ENCODE data around the gene DOLPP1.
"Not testable (repeated sequence)": the region's sequence is repeated elsewhere in the genome, so short reads cannot be mapped to it uniquely, and the experiment has no call there.

Gene DOLPP1

DNA sequence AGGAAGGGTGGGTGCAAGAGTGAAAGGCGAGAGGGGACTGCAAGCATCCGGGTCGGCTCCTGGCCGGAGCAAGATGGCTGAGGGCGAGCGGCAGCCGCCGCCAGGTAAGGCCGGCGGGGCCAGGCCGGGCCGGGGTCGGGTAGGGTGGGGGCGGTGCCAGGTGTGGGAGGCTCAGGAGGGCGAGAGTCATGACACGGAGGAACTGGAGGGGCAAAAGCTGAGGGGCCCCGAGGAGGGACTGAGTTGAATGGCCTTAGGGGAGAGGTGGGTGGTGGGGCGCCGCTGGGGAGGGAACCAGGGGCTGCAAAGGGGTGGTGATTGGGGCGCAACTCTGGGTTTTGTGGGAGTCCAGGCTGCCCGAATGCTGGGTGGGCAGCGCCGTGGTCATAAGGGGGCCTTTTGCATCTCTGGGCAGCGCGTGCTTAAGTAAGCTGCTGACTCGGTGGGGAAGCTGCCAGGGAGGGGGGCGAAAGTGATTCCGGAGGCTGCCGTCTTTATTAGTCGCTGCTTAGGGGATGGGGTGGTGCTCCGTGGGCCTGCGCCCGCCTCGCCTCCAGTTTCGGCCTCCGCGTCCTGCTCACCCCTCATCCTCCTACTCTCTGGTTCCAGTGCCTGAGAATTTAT lies 30.7 kb downstream of the DOLPP1 start:
- DNase-seq (ENCODE audit: low spot score), result peak; percentile 28

DNA sequence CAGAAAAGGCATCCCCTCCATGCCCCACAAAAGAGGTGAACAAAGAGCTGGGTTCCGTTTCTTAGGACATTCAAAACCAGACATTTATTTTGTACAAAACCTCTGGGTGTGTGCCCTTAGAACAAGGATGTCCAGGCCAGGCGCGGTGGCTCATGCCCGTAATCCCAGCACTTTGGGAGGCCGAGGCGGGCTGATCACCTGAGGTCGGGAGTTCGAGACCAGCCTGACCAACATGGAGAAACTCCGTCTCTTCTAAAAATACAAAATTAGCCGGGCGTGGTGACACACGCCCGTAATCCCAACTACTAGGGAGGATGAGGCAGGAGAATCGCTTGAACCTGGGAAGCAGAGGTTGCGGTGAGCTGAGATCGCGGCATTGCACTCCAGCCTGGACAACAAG lies 31.6 kb downstream of the DOLPP1 start:
- not testable (repeated sequence) for DNase-seq (ENCODE audit: low spot score)

DNA sequence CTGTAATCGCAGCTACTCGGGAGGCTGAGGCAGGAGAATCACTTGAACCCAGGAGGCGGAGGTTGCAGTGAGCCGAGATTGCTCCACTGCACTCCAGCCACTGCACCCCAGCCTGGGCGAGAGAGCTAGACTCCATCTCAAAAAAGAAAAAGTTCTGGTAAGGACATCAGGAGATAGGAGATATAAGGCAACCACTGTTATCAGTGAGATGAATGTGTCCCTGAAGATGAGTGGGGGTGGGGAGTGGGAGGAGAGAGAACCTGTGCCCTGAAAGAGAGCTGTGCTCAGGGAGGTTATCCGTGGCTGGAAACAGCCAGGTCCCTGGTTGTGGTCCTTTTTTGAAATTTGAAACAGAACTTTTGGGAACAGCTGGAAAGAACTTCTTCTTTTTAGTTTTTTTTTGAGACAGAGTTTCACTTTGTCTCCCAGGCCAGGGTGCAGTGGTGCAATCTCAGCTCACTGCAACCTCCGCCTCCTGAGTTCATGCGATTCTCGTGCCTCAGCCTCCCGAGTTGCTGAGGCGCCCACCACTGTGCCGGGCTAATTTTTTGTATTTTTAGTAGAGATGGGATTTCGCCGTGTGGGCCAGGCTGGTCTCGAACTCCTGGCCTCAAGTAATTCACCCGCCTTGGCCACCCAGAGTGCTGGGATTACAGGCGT lies 32.9 kb downstream of the DOLPP1 start:
- DNase-seq (ENCODE audit: low spot score), result peak; percentile 40

DNA sequence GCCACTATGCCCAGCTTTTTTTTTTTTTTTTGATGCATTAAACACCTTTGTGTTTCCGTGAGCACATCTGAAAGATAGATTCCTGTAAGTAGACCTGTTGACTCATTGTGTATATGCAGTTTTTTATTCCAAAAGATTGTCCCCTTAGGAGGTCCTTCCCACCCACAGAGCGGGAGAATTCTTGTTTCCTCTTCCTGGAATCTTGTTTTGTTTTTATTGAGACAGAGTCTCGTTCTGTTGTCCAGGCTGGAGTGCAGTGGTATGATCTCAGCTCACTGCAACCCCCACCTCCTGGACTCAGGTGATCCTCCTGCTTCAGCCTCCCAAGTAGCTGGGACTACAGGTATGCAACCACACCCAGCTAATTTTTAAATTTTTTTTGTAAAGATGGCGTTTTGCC lies 37.9 kb downstream of the DOLPP1 start:
- DNase-seq (ENCODE audit: low spot score), result no peak

DNA sequence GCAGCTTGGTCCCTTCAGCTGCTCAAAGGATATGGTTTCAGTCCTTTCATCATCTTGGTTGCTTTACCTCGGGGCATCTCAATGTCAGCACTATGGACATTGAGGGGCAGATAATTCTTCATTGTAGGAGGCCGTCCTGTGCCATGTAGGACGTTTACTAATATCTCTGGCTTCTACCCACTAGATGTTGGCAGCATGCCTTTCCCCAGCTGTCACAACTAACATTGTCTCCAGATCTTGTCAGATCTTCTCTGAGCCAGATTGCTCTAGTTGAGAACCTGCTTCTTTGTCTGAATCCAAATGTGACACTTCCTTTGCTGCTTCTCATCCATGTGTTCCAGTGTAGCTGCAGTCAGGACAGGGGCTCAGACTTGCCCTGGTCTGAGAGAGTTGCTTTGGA lies 40.6 kb downstream of the DOLPP1 start:
- peak; percentile 91 for DNase-seq (ENCODE audit: low spot score)

DNA sequence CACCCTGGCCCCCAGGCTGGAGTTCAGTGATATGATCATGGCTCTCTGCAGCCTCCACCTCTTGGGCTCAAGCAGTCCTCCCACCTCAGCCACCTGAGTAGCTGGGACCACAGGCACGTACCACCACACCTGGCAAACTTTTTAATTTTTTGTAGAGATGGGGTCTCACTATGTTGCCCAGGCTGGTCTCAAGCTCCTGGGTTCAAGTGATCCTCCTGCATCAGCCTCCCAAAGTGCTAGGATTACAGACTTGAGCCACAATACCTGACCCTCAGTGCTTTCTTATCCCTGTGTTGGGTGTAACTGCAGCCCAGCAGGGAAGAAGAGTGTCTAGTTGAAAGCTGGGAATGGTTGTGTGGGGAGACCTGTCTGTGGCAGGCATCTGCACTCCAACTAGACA lies 41.2 kb downstream of the DOLPP1 start:
- no peak for DNase-seq (ENCODE audit: low spot score)

DNA sequence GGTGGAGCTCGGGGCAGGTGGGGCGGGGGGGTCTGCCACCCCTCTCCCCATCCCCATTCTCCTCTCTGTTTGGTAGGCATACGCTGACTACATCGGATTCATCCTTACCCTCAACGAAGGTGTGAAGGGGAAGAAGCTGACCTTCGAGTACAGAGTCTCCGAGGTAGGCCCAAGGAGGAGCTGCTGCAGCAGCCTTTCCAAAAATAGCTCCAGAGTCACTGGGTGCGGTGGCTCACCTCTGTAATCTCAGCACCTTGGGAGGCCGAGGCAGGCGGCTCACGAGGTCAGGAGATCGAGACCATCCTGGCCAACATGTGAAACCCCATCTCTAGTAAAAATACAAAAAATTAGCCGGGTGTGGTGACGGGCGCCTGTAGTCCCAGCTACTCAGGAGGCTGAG lies 42.1 kb downstream of the DOLPP1 start:
- DNase-seq (ENCODE audit: low spot score), result not testable (repeated sequence)

DNA sequence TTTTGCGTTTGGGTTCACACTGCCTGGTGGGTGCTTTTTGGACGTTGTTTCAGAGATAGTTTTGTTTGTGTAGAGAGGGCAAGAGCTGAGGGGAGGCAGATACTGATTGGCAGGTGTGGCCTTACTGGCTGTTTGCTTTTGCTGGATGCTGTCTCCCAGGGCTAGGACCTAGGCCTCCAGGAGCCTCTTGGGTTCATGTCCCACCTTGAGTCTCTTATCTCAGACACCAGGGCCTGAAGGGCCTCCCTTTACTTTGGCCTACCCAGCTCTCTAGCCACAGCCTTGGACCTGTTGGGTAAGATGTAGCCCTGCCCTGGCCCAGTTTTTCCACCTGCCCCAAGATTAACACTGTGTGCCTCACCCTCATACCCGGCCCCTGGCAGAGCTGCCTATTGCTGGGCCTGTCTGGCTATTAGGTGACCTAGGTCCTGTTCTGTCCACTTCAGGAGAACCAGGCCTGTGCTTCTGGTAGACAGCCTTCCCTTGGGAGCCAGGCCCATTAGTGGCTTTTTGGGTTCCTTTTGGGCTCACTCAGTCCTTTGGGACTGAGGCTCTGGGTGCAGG lies 43.7 kb downstream of the DOLPP1 start:
- no peak for DNase-seq (ENCODE audit: low spot score)

DNA sequence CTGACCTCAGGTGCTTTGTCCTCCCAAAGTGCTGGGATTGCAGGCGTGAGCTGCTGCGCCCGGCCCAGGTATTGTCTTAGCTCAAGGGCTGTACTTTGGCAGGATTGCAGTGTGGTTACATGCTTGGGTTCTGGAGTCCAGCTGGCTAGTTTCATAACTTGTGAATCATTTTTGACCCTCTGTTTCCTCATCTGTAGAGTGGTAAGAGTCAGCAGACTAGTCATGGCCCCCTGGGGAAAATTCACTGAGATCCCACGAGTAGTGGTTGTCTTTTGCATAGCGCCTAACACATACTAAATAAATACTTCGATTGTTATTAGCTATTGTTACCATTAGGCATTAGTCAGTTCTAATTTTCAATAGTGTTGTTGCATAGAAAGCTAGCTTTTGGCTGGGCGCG lies 44.6 kb downstream of the DOLPP1 start:
- no peak for DNase-seq (ENCODE audit: low spot score)

DNA sequence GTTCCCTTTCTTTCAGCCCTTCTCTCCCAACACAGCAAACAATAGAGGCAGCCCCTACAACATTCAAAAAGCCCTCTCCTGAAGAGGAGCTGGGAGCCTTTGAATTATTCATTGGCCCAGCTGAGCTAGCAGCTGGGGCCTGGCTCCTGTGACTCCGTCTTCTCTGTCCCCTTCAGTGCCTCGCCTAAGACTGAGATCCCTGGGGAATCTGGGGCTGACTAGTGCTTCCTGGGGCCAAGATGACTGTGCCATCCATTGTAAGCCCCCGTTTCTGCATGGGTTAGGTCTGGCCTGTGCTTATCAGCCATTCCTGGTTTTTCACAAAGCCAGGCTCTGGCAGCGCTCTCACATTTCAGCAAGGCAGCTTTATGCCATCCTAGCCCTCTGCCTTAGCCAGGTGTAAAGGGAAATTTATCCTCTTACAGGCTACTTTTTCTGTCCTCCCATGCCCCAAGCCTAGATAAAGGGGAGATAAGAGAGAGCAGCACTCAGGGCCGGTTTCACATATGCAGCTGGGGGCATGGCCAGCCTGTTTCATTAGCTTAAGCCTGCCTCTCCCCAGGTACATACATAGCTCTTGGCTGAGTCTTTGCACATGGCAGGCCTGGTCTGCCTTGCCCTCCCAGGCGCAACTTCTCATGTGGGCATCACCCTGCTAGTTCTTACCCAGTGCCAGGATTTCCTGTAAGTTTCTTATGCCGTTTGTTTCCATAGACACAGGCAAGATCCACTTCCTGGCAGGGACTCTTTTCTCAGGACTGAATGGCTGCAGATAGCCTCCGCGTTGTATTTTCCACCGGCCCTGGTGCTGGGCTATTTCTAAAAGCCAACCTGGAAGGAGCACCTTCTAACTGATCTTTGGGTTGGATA lies 46.1 kb downstream of the DOLPP1 start:
- peak; percentile 79 for DNase-seq (ENCODE audit: low spot score)

DNA sequence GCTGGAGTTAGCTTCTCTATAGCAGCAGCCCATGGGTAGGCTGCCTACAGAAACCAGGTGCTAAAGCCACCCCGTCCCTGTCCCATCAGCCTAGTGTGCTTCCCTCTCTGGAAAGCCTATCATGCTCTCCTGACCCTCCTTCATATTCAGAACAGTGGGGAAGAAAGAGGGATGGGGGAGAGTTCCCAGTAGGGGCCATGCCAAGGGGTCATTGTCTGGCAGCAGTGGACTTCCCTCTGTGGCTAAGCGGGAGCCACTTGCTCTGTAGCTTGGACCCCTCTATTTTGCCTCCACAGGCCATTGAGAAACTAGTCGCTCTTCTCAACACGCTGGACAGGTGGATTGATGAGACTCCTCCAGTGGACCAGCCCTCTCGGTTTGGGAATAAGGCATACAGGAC lies 47.8 kb downstream of the DOLPP1 start:
- DNase-seq (ENCODE audit: low spot score), result no peak

DNA sequence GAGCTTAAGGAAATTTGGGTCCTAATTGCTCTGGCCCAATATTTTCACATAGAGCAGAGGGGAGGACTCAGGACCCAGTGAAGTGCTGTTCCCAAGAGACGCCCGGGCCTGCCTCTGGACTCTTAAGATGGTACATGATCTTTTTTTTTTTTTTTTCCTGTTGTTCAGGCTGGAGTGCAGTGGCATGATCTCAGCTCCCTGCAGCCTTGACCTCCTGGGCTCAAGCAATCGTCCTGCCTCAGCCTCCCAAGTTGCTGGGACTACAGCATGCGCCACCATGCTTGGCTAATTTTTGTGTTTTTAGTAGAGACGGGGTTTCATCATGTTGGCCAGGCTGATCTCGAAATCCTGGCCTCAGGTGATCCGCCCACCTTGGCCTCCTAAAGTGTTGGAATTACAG lies 49.4 kb downstream of the DOLPP1 start:
- not testable (repeated sequence) for DNase-seq (ENCODE audit: low spot score)

DNA sequence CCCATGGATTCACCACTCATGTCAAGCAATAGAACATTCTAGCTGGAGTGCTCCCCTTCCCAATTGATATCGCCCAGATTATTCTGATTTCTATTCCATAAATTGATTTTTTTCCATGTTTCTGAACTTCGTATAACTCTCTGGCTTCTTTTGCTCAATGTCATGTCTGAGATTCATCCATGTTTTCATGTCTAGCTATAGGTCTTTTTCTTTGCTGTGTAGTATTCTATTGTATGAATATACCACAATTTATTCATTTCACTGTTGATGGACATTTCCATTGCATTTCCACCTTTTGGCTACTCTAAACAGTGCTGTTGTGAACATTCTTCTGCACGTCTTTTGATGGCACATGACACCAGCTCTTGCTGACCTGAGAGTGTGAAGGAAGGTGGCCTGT lies 49.9 kb downstream of the DOLPP1 start:
- no peak for DNase-seq (ENCODE audit: low spot score)

DNA sequence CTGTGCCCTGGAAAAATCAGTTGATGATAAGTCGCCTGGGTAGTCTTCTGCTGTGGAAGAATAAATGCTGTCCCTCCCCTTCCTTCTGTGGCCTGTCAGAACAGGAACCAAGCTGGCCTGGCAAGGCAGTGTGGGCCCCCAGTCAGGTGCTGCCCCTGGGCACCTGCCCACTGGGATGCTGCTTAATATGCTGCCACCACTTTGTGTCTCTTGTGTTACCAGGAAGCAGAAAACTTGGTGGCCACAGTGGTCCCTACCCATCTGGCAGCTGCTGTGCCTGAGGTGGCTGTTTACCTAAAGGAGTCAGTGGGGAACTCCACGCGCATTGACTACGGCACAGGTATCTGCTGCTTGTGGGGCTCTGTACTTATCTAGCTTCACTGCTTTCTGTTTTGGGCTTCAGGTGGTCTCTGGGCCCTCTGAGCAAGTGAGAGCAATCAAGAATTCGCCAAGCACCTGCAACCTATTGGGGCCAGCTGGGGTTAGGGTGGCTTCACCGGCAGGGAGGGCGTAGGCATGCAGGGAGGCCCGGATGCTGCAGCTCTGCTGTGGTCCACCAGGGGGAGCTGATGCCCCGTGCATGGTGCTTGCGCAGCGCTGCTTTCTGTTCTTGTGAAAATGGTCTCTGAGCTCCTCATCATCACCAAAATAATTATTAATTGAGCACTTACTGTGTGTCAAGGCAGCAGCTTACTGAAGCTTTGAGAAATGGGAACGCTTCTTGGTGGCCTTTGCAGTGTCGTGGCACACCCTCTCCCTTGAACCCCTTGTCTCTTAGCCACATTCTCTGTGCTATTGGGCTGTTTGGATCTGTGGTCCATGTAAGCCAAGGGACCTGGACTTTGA lies 50.6 kb downstream of the DOLPP1 start:
- DNase-seq (ENCODE audit: low spot score), result peak; percentile 42

DNA sequence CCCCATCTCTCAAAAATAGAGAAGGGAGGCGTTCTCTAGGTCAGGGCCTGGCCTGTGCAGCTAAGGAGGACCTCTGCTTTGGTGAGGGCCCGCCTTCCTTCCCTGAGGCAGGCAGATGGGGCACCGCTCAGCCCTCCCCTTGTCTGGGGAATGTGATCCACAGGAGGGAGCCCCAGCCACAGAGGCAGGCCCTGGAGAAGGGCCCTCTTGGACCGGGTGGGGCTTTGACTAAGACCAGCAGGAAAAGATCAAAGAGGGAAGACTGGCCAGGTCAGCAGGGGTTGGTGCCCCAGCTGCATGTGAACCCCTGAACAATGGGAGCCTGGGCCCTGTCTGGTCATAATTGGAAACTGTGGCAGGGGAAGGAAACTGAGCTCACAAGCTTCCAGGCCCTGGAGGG lies 52.2 kb downstream of the DOLPP1 start:
- no peak for DNase-seq (ENCODE audit: low spot score)

DNA sequence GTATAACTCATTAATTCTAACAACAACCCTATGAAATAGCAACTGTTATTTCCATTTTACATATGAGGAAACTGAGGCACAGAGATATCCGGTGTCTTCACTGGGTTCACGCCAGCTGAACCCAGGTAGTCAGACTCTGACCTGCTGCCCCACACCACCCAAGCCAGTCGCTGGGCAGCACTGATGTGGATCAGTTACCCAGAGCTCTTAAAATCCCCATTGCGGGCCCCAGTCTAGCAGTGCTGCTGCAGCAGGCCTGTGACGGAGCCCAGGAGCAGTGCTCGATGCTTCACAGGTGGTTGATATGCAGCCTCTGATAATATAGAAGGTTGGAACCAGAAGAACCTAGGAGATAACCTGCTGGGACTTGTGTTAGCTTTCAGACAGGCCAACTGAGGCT lies 54.6 kb downstream of the DOLPP1 start:
- no peak for DNase-seq (ENCODE audit: low spot score)

DNA sequence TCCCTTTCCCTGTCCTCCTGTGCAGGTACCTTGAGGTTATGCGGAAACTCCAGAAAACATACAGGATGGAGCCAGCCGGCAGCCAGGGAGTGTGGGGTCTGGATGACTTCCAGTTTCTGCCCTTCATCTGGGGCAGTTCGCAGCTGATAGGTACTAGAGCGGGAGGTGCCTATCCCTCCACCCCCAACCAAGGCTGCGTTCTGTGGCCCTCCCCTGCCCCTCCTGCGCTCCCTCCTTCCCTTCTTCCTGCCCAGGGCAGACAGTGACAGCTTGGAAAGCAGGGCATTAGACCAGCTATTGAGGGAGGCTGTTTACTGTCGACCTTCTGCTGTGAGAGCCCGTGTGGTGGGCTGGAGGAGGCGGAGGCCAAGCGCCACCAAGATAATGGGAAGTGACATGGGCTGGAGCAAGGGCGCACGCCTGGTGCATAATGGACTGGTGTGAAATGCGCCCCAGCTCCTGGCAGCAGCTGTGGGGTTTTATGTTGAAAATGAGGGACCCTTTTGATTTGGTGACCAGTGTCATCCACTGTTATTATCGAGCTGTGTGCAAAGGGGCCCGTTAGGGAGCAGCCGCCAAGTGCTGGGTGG lies 55.6 kb downstream of the DOLPP1 start:
- DNase-seq (ENCODE audit: low spot score), result no peak

DNA sequence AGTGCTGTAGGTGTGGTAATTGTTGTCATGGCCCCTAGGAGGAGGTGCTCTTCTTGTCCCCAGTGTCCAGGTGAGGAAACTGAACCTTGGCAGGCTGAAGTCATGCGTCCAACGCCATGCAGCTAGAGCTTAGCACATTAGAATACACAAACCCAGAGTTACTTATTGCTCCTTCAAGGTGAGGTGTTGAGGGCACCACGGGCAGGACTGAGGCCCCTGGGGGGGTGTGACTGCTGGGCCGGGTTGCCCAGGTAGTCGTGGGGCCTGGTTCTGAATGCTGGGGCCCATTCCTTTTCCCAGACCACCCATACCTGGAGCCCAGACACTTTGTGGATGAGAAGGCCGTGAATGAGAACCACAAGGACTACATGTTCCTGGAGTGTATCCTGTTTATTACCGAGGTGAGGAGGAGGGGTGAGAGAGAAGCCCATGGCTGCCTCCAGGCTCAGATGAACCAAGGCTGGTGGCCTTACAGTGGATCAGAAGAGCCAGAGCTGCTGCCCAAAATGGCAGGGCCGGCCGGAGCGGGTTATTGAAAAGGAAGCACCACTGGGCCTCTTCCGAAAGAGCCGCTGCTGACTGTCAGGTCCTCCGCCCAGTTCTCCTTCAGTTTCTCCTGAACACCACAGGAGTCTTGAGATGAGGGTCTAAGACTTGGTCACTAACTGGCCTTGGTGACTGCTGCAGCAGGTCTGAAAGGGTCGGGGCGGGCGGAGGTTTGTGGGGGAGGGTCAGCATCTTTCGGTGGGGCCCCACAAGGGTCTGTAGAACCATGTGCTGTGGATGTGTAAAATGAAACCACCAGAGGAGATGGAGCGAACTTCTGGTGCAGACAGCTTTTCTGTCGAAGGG lies 56.6 kb downstream of the DOLPP1 start:
- DNase-seq (ENCODE audit: low spot score), result no peak

DNA sequence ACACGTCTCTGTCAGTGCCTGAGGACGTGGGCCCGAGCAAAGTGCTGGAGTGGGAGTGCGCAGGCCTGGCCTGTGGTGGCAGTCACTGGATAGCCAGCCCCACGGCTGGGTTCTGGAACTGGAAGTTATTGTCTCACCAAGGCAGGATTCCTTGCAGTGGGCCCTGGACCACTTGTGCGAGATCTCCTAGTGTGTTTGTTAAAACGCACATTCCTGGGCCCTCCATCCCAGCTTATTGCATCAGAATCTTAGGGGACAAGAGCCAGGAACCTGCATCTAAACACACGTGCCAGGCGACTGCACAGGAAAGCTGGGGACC lies 57.2 kb downstream of the DOLPP1 start:
- no peak for DNase-seq (ENCODE audit: low spot score)

DNA sequence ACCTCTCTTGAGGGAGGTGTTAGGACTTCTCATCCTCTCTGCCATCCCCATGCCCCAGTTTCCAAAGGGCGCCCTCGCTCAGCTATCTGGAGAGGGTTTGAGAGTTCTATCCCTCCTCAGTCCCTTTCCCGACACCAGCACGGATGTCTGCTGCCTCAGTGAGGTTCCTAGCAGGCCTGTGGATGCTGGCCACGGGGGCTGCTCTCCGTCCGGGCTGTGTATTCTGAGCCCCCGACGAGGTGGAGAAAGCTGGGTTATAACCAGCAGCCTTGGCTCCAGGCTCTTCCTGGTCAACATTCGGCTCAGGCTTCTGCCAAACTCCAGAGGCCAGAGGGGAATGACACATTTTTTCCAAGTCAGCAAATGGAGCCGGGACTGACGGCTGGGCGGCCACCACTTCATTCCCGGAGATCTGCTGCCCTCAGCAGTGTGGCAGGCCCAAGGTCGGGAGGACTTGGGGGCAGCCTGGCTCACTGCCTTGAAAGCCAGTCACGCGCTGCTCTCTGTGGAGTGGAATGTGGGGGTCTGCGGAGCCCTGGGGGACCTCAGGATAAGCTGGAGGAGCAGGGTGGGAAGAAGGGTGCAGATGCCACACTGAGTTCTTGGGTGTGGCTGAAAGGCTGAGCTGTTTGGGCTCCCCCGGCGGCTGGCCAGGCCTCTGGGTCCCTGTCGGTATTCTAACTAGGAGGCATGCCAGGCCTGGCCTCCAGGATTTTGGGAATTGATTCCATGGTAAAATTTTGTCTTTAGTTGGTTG lies 57.7 kb downstream of the DOLPP1 start:
- no peak for DNase-seq (ENCODE audit: low spot score)

Data from pons (tissue), 1 donor.